Stimulated activated CD4-positive, alpha-beta T cell treated with anti-CD3 and anti-CD28 coated beads, Interleukin-1b, Interleukin-23, amount 100 ng/mL, for 4 hours (primary cell): Measurements from ENCODE around the gene PTPN20.

ENCODE experiments used
- DNase-seq, 2 donors: peaks; one replicate each; pipeline ENCODE4 v3.0.0-alpha.2; 2020; ENCODE audit warnings: low read depth in 2 of 2

The PTPN20 gene

DNA sequence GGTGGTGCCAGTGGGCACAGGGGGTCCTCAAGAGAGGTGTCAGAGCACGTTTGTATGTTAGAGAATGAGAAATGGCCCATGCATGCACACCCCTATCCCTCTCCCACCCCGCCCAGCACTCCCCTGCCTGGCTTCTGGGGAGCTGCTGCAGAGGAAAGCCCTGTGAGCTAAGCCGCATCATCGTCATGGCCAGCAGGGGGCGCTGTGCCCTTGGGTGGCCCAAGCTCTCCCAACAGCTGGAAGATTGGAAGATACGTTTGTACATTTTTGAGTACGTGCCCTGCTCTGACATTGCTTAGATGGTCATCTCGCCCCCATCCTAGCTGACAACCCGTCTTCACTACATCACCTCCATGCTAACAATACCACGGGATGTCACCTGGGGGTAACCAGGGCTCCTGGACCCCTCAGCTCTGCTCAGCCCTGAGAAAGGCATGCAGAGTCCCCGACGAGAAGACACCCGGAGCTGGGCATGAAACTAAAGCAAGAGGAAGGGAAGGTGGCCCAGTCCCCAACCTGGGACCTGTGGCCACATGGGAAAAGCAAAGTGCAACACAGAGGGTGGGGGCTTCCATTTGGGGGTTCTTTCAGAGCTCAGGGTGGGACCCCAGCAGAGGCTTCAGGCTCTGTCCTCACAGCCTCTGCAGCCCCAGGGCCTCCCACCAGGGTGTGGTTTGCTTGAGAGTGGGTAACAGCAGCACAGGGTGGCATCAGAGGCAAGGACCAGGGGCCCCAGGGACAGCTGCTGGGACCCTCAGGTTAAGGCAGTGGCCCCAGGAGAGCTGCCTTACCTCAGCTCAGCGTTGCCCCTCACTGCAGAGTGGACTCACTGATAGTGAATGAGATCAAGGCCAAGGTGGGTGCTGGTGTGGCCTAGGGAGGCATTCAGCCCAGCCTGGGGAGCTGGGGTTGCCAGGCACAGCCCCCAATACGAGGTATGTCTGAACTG is 136.6 kb downstream of the PTPN20 start:
- DNase-seq: peak; percentile 70 to 77

DNA sequence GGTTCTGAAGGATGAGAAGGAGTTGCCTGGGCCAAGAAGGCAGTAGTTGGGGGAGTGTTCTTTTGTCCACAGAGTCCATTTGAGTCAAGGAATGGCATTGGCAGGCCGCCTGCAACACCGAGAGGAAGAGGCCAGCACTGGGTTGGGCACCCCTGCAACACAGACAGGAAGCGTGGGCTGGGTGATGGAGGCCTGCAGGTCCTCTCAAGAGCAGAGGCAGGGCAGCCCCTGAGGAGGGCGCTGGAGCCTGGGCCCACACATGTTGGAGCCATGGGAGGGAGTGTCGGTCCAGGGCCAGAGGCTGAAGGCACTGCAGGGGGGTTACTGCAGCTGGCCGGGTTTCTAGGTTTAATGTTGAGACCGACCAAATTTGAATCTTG is 137.3 kb downstream of the PTPN20 start:
- no peak for DNase-seq

DNA sequence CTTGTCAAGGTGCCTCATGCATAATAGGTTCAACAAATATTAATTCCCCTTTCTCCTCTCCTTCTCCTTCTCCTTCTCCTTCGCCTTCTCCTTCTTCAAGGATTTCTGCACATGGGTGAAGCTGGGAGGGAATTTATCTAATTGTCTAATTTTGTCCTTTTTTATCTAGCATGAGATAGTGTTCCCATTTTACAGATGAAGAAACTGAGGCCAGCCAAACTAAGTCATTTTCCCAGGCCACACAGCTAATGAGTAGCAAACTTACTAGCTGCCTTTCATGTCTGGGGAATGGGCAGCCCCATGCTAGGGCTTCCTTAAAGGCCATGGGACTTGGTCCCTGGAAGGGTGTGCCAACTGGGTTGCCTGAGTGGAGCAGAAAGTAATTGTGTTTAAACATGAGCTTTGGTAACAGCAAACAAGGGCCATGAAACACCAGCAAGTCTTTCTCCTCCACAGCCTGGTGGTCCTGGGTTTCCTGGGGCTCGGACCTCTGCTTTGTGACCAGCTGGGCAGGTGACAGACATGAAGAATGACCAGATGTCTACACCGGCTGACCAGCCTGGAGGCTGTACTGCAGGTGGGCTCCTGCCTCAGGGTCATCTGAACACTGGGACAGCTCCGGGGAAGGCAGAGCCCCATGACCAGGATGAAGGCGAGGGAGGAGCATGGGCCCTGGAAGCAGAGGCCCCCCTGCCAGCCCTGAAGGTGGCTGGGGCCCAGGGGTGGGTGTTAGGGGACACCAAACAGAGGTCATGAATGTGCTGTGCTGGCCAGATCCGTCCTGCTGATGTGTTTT is 138.0 kb downstream of the PTPN20 start:
- DNase-seq: no peak

DNA sequence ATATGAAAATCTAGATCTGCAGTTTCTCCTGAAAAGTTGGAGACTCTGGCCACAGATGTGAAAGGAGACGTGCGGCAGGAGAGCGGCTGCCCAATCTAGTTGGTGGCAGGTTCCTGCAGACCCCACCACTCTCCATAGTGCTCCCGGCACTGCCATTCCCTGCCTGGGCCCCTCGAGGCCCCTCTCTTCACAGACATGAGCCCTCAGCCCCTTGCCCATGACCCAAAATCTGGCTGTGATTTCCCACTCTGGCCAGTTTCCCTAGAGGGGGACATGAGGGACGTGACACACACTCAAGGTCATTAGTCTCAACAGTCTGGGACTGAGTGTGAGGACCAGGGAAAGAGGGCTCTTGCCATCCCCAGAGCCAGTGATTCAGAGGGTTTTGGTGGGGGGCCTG is 138.7 kb downstream of the PTPN20 start:
- no peak for DNase-seq

DNA sequence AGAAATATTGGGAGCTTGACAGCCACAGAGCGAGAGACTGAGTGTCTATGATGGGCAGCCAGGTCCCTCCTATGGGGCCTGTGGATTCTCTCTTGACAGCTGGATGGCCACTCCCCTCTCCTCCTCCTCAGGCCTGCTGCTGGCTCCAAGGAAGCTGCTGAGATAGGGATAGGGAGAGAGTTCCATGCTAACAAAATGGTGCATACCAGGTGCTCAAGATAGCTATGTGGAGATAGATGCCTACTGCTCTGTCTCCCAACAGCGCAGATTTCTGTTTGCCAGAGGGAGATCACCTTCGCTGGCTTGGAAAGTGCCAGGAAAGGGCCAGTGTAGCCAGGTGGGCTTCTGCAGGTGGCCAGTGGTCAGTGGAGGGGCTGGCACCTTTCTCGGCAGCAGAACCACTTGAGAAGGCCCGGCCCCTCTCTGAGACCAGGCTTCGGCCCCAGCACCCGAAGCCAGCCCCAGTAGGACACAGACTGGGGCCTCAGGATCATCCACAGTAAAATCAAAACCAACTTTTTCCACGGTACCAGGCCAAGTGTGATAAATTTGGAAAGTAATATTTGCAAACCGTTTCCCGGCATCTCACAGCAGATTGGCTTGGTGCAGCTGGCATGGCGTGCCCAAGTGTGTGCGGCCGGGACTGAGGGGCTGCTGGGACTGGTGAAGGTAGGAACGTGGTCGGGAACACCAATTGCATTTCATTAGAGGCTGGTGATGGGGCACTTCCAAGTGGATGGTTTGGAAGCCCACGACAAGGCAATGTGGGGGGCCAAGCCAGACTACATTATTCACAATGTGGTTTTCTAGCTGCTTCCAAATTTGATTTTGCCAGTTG is 139.6 kb downstream of the PTPN20 start:
- no peak for DNase-seq

DNA sequence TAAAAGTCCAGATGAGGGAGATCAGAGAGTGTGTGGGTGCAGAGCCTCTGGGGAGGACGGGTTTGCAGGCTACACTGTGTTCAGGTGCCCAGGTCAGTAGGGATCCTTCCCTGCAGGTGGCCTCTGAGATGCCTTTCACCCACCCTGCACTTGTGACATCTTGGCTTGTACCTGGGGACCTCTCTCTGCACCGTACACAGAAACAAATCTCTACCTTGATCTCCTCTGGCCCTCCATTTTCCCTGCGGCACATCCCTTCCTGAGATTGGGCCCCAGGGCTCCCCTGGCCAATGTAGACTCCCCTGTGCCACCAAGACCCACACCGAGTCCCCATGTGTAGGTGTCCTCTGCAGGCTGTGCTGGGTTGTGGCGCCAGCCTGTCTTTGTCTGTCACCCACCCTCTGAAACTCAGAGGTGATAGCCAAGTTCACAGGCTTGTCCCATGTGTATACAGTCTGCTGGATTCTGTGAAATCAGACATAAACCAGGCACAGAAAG is 140.6 kb downstream of the PTPN20 start:
- no peak for DNase-seq
